Adrenal gland (tissue), 5 donors: Measurements from ENCODE around the gene ASH1L.

Experiments used
- CTCF ChIP-seq, 6 experiments: fragments of 450-650 bp in 4 of 6; fragments of 200-600 bp in 2 of 6; sonication (generic) in 1 of 6; IDR thresholded peaks; 1 replicate in 5 of 6; 2 replicates in 1 of 6; pipeline versions ENCODE4 v1.5.1 to v1.8.0; 2016 to 2021; ENCODE audit warnings: antibody characterized with exemption in 6 of 6, mild to moderate bottlenecking in 2 of 6, moderate library complexity in 1 of 6
- POLR2A ChIP-seq, 2 donors: fragments of 450-650 bp; IDR thresholded peaks; one replicate each; pipeline ENCODE4 v1.6.1; 2017; ENCODE audit warnings: antibody characterized with exemption in 2 of 2, mild to moderate bottlenecking in 2 of 2, moderate library complexity in 1 of 2
- donor health status: DM: no; HTN: no; CAD: no.

GRCh38 chr1:155507945-155508344 lies 54.7 kb downstream of the ASH1L start:
- no peak for TF ChIP-seq CTCF (IDR thresholded peaks at IDR 0.05)
- no peak for TF ChIP-seq POLR2A (IDR thresholded peaks at IDR 0.05)
